ENCODE results near the gene TRAPPC3L. TPM values are rescaled to one million over a fixed set of nuclear protein-coding genes. Genes with fewer than 3 reads are reported as not detected.

TRAPPC3L gene
- total RNA-seq, 1 donor from 2014 or later: 0.22 TPM

GRCh38 chr6:116561377-116562018 lies 16.0 kb upstream of the TRAPPC3L start:
- intact Hi-C loops (cut with DNase I): no loop called here
- ATAC-seq (peak; percentile 81), DNase-seq (ENCODE audit: low spot score) (peak; percentile 86)

- ATAC-seq (no peak), DNase-seq (ENCODE audit: low spot score) (no peak)
- intact Hi-C loops (cut with DNase I): no loop called here
Measured at GRCh38 chr6:116560130-116560529, 14.6 kb upstream of the TRAPPC3L start.

- intact Hi-C loops (cut with DNase I): no loop called here
- DNase-seq (ENCODE audit: low spot score): no peak
- ATAC-seq: no peak
Measured at GRCh38 chr6:116557893-116558292, 12.4 kb upstream of the TRAPPC3L start.

GRCh38 chr6:116556814-116557415 lies 11.4 kb upstream of the TRAPPC3L start:
- no peak for DNase-seq (ENCODE audit: low spot score)
- intact Hi-C loops (cut with DNase I): no loop called here
- no peak for ATAC-seq

GRCh38 chr6:116556065-116556464 lies 10.6 kb upstream of the TRAPPC3L start:
- DNase-seq (ENCODE audit: low spot score) (no peak), ATAC-seq (no peak)
- intact Hi-C loops (cut with DNase I): no loop called here

- intact Hi-C loops (cut with DNase I): no loop called here
- ATAC-seq: no peak
- no peak for DNase-seq (ENCODE audit: low spot score)
Measured at GRCh38 chr6:116553451-116553850, 8.0 kb upstream of the TRAPPC3L start, which contains the start of gene CALHM4. CALHM4 (plus strand) TSS chr6:116553751; CDS start chr6:116553794, 43 bp downstream.

- no peak for DNase-seq (ENCODE audit: low spot score)
- intact Hi-C loops (cut with DNase I): no loop called here
- ATAC-seq: no peak
Measured at GRCh38 chr6:116550796-116551195, 5.3 kb upstream of the TRAPPC3L start.

GRCh38 chr6:116547358-116547757 lies 1.9 kb upstream of the TRAPPC3L start:
- no peak for ATAC-seq
- intact Hi-C loops (cut with DNase I): no loop called here
- no peak for DNase-seq (ENCODE audit: low spot score)

- DNase-seq (ENCODE audit: low spot score) (no peak), ATAC-seq (no peak)
- intact Hi-C loops (cut with DNase I): no loop called here
Measured at GRCh38 chr6:116543149-116543548, 2.3 kb downstream of the TRAPPC3L start.

GRCh38 chr6:116542426-116542825 lies 3.1 kb downstream of the TRAPPC3L start:
- intact Hi-C loops (cut with DNase I): no loop called here
- DNase-seq (ENCODE audit: low spot score) (no peak), ATAC-seq (no peak)

- DNase-seq (ENCODE audit: low spot score): no peak
- intact Hi-C loops (cut with DNase I): no loop called here
- peak; percentile 36 for ATAC-seq
Measured at GRCh38 chr6:116536216-116536621, 9.3 kb downstream of the TRAPPC3L start.

- intact Hi-C loops (cut with DNase I): no loop called here
- ATAC-seq (no peak), DNase-seq (ENCODE audit: low spot score) (no peak)
Measured at GRCh38 chr6:116535109-116535508, 10.4 kb downstream of the TRAPPC3L start.

- intact Hi-C loops (cut with DNase I): no loop called here
- DNase-seq (ENCODE audit: low spot score) (no peak), ATAC-seq (peak; percentile 31)
Measured at GRCh38 chr6:116533233-116533957, 12.1 kb downstream of the TRAPPC3L start.

- DNase-seq (ENCODE audit: low spot score) (peak; percentile 78), ATAC-seq (peak; percentile 88)
- intact Hi-C loops (cut with DNase I): no loop called here
Measured at GRCh38 chr6:116531675-116532570, 13.6 kb downstream of the TRAPPC3L start.

- intact Hi-C loops (cut with DNase I): no loop called here
- ATAC-seq (no peak), DNase-seq (ENCODE audit: low spot score) (no peak)
Measured at GRCh38 chr6:116530436-116530835, 15.0 kb downstream of the TRAPPC3L start.

GRCh38 chr6:116529466-116530290 lies 15.8 kb downstream of the TRAPPC3L start:
- intact Hi-C loops (cut with DNase I): no loop called here
- ATAC-seq: no peak
- no peak for DNase-seq (ENCODE audit: low spot score)

GRCh38 chr6:116528780-116529179 lies 16.7 kb downstream of the TRAPPC3L start:
- intact Hi-C loops (cut with DNase I): no loop called here
- DNase-seq (ENCODE audit: low spot score): no peak
- ATAC-seq: no peak

GRCh38 chr6:116528133-116528532 lies 17.4 kb downstream of the TRAPPC3L start:
- ATAC-seq (no peak), DNase-seq (ENCODE audit: low spot score) (no peak)
- intact Hi-C loops (cut with DNase I): no loop called here

Data from sciatic nerve (tissue), 2 donors.